Measurements from ENCODE around the gene OPCML.

Gene OPCML

GRCh38 chr11:132714859-132715440, 817.4 kb downstream of the OPCML start:
- H3K4me2 ChIP-seq (ENCODE audit: low read length): no peak overlapping the region
- no peaks in the 10 kb centered on the region for H3K4me1 ChIP-seq (ENCODE audit: insufficient read depth, low read length, severe bottlenecking)
- H3K36me3 ChIP-seq (ENCODE audit: insufficient read depth, low read length): no peaks in the 10 kb centered on the region
- no peaks in the 10 kb centered on the region for H3K9me3 ChIP-seq (ENCODE audit: low read length)
- no peaks in the 10 kb centered on the region for H3K9me2 ChIP-seq (ENCODE audit: low read depth, low read length)
- H3K27ac ChIP-seq (ENCODE audit: low read depth, low read length, poor library complexity, severe bottlenecking): no peak overlapping the region
- TF ChIP-seq EZH2 (IDR thresholded peaks at IDR 0.05; ENCODE audit: borderline replicate concordance, low read length): no peak
- TF ChIP-seq, protein P1, sequence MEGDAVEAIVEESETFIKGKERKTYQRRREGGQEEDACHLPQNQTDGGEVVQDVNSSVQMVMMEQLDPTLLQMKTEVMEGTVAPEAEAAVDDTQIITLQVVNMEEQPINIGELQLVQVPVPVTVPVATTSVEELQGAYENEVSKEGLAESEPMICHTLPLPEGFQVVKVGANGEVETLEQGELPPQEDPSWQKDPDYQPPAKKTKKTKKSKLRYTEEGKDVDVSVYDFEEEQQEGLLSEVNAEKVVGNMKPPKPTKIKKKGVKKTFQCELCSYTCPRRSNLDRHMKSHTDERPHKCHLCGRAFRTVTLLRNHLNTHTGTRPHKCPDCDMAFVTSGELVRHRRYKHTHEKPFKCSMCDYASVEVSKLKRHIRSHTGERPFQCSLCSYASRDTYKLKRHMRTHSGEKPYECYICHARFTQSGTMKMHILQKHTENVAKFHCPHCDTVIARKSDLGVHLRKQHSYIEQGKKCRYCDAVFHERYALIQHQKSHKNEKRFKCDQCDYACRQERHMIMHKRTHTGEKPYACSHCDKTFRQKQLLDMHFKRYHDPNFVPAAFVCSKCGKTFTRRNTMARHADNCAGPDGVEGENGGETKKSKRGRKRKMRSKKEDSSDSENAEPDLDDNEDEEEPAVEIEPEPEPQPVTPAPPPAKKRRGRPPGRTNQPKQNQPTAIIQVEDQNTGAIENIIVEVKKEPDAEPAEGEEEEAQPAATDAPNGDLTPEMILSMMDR (IDR thresholded peaks at IDR 0.05; ENCODE audit: low read length): no peak
- no peaks in the 10 kb centered on the region for H3F3A ChIP-seq (ENCODE audit: insufficient read depth, low read length)
- no peaks in the 10 kb centered on the region for H3K79me2 ChIP-seq (ENCODE audit: insufficient read depth, low read length)
- no peaks in the 10 kb centered on the region for H4K20me1 ChIP-seq (ENCODE audit: insufficient read depth, low read length)
- H3K27me3 ChIP-seq (ENCODE audit: insufficient read depth, low read length): no peaks in the 10 kb centered on the region
- no peak overlapping the region for H3K4me3 ChIP-seq (ENCODE audit: low read depth, low read length, poor library complexity, severe bottlenecking)
- H2AFZ ChIP-seq (ENCODE audit: low read length): no peak overlapping the region
- H3K9ac ChIP-seq (ENCODE audit: low read length): no peak overlapping the region

DNA sequence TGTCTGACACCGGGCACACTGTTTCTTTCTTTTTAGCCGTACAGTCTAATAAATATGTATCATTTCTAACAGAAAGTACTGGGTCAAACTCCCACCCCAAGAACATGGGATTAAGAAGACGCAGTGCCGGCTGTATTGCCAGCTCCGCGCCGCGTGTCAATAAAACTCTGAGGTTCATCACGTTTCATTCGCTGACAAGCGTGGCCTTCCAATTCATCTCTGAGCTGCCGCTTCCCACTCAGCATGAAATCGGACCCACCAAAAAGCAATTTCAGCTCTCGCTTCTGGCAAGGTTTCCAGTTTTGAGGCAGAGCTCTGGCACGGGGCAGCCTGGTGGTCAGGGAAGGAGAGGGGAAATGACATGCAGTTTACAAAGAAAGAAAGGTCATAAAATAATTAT, 819.8 kb downstream of the OPCML start:
- no peaks in the 10 kb centered on the region for H3K27me3 ChIP-seq (ENCODE audit: insufficient read depth, low read length)
- H3K4me3 ChIP-seq (ENCODE audit: low read depth, low read length, poor library complexity, severe bottlenecking): no peak overlapping the region
- H3K9ac ChIP-seq (ENCODE audit: low read length): no peak overlapping the region
- no peaks in the 10 kb centered on the region for H4K20me1 ChIP-seq (ENCODE audit: insufficient read depth, low read length)
- no peaks in the 10 kb centered on the region for H3K36me3 ChIP-seq (ENCODE audit: insufficient read depth, low read length)
- no peak overlapping the region for H3K27ac ChIP-seq (ENCODE audit: low read depth, low read length, poor library complexity, severe bottlenecking)
- no peak overlapping the region for H2AFZ ChIP-seq (ENCODE audit: low read length)
- no peaks in the 10 kb centered on the region for H3K9me2 ChIP-seq (ENCODE audit: low read depth, low read length)
- no peak for TF ChIP-seq EZH2 (IDR thresholded peaks at IDR 0.05; ENCODE audit: borderline replicate concordance, low read length)
- TF ChIP-seq, protein P1 (IDR thresholded peaks at IDR 0.05; ENCODE audit: low read length): no peak
- H3F3A ChIP-seq (ENCODE audit: insufficient read depth, low read length): no peaks in the 10 kb centered on the region
- no peaks in the 10 kb centered on the region for H3K79me2 ChIP-seq (ENCODE audit: insufficient read depth, low read length)
- H3K4me2 ChIP-seq (ENCODE audit: low read length): no peak overlapping the region
- H3K4me1 ChIP-seq (ENCODE audit: insufficient read depth, low read length, severe bottlenecking): no peaks in the 10 kb centered on the region
- H3K9me3 ChIP-seq (ENCODE audit: low read length): no peaks in the 10 kb centered on the region

DNA sequence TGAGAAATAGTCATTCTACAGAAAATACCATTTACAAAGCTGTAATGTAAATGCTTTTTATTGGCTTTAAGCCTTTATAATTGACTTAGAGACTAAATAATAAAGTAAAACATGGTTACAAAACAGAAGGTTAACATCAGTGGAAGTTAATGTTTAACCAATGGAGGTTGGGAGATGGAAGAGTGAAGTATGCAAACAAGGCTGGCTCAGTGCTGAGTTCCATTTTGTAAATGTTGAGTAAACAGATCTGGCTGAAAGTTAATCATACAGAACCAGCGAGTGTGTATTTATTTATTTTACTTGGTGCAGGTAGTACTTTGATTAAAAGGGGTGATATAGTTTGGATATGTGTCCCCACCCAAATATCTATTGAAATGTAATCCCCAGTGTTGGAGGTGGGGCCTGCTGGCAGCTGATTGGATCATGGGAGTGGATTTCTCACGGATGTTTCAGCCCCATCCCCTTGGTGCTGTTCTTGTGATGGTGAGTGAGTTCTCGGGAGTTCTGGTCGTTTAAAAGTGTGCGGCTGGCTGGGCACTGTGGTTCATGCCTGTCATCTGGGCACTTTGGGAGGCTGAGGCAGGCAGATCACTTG, 827.4 kb downstream of the OPCML start:
- Histone ChIP-seq H3K36me3 (ENCODE audit: insufficient read depth, low read length) (no peaks in the 10 kb centered on the region), H3K27ac (ENCODE audit: low read depth, low read length, poor library complexity, severe bottlenecking) (no peak overlapping the region), H2AFZ (ENCODE audit: low read length) (no peak overlapping the region), H4K20me1 (ENCODE audit: insufficient read depth, low read length) (no peaks in the 10 kb centered on the region), H3K4me1 (ENCODE audit: insufficient read depth, low read length, severe bottlenecking) (no peaks in the 10 kb centered on the region), H3K4me2 (ENCODE audit: low read length) (no peak overlapping the region), H3K79me2 (ENCODE audit: insufficient read depth, low read length) (no peaks in the 10 kb centered on the region), H3K9ac (ENCODE audit: low read length) (no peak overlapping the region), H3K9me3 (ENCODE audit: low read length) (no peaks in the 10 kb centered on the region), H3F3A (ENCODE audit: insufficient read depth, low read length) (no peaks in the 10 kb centered on the region), H3K4me3 (ENCODE audit: low read depth, low read length, poor library complexity, severe bottlenecking) (no peak overlapping the region), H3K9me2 (ENCODE audit: low read depth, low read length) (no peaks in the 10 kb centered on the region), H3K27me3 (ENCODE audit: insufficient read depth, low read length) (no peaks in the 10 kb centered on the region)
- TF ChIP-seq, protein P1 (IDR thresholded peaks at IDR 0.05; ENCODE audit: low read length): no peak
- no peak for TF ChIP-seq EZH2 (IDR thresholded peaks at IDR 0.05; ENCODE audit: borderline replicate concordance, low read length)

Data from OCI-LY1 (cell line).